ENCODE data around the gene CAMSAP2. TPM values are rescaled to one million over a fixed set of nuclear protein-coding genes. Genes with fewer than 3 reads are reported as not detected.
"Not testable (repeated sequence)": the region's sequence is repeated elsewhere in the genome, so short reads cannot be mapped to it uniquely, and the experiment has no call there.

Gene CAMSAP2
- total RNA-seq, 4 donors from 2014 or later = 9.2 to 27.5 (median 19.7) TPM

DNA sequence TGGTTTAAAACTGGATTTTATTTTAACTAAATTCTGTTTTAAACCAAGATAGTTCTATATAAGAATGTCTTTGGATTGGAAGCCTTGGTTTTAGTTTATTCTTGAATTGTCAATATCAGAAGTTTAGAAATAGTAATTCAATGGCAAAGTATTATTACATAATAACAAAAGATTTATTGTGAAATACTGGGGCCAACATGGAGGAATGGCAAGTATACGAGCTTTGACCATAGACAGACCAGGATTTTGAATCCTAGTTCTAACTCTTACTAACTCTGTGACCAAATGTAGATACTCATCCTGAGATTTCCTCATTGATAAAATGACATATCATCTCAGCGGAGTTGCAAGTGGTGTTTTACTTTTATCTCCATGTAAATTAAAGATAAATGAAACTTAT, 63.3 kb downstream of the CAMSAP2 start:
- no peaks in the 10 kb centered on the region for H3K36me3 ChIP-seq
- WGBS, 2 donors = 76 to 82% methylated on average over 2 of the region's 2 CpGs
- no peak overlapping the region for H3K4me3 ChIP-seq
- TF ChIP-seq, protein P1, sequence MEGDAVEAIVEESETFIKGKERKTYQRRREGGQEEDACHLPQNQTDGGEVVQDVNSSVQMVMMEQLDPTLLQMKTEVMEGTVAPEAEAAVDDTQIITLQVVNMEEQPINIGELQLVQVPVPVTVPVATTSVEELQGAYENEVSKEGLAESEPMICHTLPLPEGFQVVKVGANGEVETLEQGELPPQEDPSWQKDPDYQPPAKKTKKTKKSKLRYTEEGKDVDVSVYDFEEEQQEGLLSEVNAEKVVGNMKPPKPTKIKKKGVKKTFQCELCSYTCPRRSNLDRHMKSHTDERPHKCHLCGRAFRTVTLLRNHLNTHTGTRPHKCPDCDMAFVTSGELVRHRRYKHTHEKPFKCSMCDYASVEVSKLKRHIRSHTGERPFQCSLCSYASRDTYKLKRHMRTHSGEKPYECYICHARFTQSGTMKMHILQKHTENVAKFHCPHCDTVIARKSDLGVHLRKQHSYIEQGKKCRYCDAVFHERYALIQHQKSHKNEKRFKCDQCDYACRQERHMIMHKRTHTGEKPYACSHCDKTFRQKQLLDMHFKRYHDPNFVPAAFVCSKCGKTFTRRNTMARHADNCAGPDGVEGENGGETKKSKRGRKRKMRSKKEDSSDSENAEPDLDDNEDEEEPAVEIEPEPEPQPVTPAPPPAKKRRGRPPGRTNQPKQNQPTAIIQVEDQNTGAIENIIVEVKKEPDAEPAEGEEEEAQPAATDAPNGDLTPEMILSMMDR (IDR thresholded peaks at IDR 0.05) = no peak
- TF ChIP-seq POLR2A (IDR thresholded peaks at IDR 0.05) = no peak
- no peak for DNase-seq
- no peaks in the 10 kb centered on the region for H3K27me3 ChIP-seq
- intact Hi-C loops (cut with DNase I) = loop anchor here (10.0 kb wide), 1 partner anchor 177 kb away; the partner anchor contains the start of gene KIF14
- H3K27ac ChIP-seq = no peak overlapping the region
- H3K4me1 ChIP-seq = peaks cover 0 to 12% (median 0%) of the 10 kb centered on the region in 3 donors
- no peaks in the 10 kb centered on the region for H3K9me3 ChIP-seq

DNA sequence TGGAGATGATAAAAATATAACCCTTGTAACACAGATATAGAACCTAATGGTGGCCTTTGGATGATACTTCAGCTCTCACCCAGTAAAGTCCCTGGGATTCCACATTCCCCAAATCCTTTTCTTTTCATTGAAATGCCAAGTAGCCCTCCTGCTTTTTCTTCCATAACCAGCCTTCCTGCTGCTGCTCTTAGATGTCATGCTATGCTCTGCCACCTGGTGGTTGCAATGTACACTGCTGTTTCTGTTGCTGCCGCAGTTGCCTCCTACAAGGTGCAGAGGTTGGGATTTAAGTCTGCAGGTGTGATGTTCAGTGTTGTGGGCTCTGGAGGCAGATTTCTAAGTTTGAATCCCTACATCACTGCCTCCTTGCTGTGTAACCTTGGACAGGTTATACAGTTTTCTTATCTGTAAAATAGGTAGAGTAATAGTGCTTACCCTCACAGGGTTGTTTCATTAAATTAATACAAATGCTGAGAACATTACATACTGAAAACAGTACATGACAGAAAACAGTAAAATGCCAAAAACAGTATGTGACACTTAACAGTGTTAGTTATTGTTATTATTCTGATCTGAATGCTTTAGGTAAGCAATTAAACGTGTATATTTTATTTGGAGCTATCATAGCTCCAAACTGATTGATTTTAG, 64.3 kb downstream of the CAMSAP2 start:
- Histone ChIP-seq H3K27ac (no peak overlapping the region), H3K4me3 (no peak overlapping the region), H3K36me3 (peaks cover 0 to 8% (median 0%) of the 10 kb centered on the region in 3 donors), H3K9me3 (no peaks in the 10 kb centered on the region), H3K4me1 (peaks cover 0 to 12% (median 0%) of the 10 kb centered on the region in 3 donors), H3K27me3 (no peaks in the 10 kb centered on the region)
- intact Hi-C loops (cut with DNase I) = loop anchor here (10.0 kb wide), 1 partner anchor 178 kb away; the partner anchor contains the start of gene KIF14
- DNase-seq = peak; percentile 1
- WGBS, 2 donors = 32 to 40% methylated on average over 2 of the region's 2 CpGs
- TF ChIP-seq, protein P1 (IDR thresholded peaks at IDR 0.05) = peak; percentile 74 to 95 (median 94)
- no peak for TF ChIP-seq POLR2A (IDR thresholded peaks at IDR 0.05)

DNA sequence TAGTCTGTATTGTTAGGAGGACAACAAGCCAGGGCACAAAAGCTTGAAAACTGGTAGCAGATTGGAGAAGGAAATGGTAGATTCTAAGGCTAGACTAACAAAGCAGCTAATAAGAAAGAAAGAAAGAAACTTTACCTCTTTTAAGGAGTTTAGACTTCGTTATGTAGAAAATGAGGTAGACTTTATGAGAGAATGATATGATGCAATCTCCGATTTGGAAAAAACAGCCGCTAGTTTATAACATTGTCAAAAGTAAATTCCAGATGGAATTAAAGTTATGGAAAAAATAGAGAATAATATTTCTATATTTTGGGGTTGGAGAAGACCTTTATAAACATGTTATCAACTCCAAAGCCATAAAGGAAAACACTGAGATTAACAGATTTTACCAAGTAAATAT, 67.0 kb downstream of the CAMSAP2 start:
- no peak for TF ChIP-seq POLR2A (IDR thresholded peaks at IDR 0.05)
- DNase-seq = no peak
- Histone ChIP-seq H3K9me3 (no peaks in the 10 kb centered on the region), H3K27ac (no peak overlapping the region), H3K27me3 (no peaks in the 10 kb centered on the region), H3K4me3 (no peak overlapping the region), H3K36me3 (peaks cover 0 to 35% (median 0%) of the 10 kb centered on the region in 3 donors), H3K4me1 (peaks cover 0 to 12% (median 0%) of the 10 kb centered on the region in 3 donors)
- intact Hi-C loops (cut with DNase I) = loop anchor here (10.0 kb wide), 1 partner anchor 181 kb away; the partner anchor contains the start of gene KIF14
- WGBS, 2 donors = 83 to 88% methylated on average over 3 of the region's 3 CpGs

DNA sequence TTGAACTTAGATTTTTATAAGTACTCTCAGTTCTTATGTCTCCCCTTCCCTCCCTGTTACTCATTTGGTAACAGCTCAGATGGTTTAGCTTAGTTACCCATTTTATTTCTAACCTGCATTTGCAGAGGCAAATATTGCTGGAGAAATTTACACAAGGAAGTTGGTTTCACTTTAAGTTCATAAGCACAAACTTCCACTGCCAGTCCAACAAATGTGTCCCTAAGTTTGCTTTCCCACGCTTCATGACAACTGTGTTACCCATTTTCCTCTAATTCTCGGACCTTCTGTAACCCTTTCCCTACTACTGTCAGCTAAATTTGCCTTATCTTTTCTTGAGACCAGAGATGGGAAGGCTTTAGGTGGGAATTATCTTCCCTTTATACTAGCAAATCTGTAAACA, 70.2 kb downstream of the CAMSAP2 start:
- H3K27ac ChIP-seq = no peak overlapping the region
- no peaks in the 10 kb centered on the region for H3K4me1 ChIP-seq
- WGBS, 2 donors = 75 to 82% methylated on average over 2 of the region's 2 CpGs
- no peaks in the 10 kb centered on the region for H3K27me3 ChIP-seq
- no peak for DNase-seq
- no peak for TF ChIP-seq POLR2A (IDR thresholded peaks at IDR 0.05)
- TF ChIP-seq, protein P1 (IDR thresholded peaks at IDR 0.05) = no peak
- peaks cover 0 to 50% (median 0%) of the 10 kb centered on the region in 3 donors for H3K36me3 ChIP-seq
- intact Hi-C loops (cut with DNase I) = loop anchor here (10.0 kb wide), 1 partner anchor 184 kb away; the partner anchor contains the start of gene KIF14
- no peaks in the 10 kb centered on the region for H3K9me3 ChIP-seq
- no peak overlapping the region for H3K4me3 ChIP-seq

DNA sequence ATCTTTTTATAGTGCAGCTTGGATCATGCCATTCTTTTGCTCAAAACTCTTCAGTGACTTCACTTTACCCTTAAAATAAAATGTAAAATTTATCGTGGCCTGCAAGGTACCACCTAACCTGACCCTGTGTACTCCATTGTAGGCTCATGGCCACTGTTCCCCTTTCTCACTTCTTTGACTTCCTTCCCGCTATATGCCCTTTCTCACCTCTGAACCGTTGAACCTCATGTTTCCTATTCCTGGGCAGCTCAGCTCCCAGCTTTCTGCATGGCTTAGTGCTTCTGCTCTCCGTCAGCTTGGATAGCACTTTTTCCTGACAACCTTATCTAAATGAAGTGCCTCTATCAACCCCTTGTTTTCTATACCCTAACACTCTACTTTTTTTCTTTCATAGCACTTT, 73.0 kb downstream of the CAMSAP2 start:
- TF ChIP-seq, protein P1 (IDR thresholded peaks at IDR 0.05) = no peak
- TF ChIP-seq POLR2A (IDR thresholded peaks at IDR 0.05) = no peak
- 65 to 78% methylated on average over 4 of the region's 4 CpGs for WGBS, 2 donors
- intact Hi-C loops (cut with DNase I) = no loop called here

DNA sequence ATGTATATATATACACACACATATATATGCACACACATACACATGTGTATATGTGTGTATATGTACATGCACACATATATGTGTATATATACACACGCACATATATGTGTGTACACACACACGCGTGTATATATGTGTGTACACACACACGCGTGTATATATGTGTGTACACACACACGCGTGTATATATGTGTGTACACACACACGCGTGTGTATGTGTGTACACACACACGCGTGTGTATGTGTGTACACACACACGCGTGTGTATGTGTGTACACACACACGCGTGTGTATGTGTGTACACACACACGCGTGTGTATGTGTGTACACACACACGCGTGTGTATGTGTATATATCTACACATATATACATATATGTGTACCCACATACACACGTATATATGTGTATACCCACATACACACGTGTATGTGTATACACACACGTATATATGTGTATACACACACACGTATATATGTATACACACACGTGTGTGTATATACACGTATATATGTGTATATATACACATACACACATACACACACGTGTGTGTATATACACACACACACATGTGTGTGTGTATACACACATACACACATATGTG, 78.0 kb downstream of the CAMSAP2 start:
- H3K9me3 ChIP-seq; H3K27me3 ChIP-seq; intact Hi-C loops (cut with DNase I); H3K4me3 ChIP-seq; H3K4me1 ChIP-seq; H3K27ac ChIP-seq; DNase-seq: not testable (repeated sequence)
- WGBS, 2 donors = 92 to 95% methylated on average over 26 of the region's 26 CpGs
- peaks cover 0 to 39% (median 0%) of the 10 kb centered on the region in 3 donors for H3K36me3 ChIP-seq

More for the DNA sequence above, 73.0 kb downstream of the CAMSAP2 start:
- H3K4me3 ChIP-seq = no peak overlapping the region
- no peak overlapping the region for H3K27ac ChIP-seq
- peaks cover 0 to 63% (median 0%) of the 10 kb centered on the region in 3 donors for H3K36me3 ChIP-seq
- H3K9me3 ChIP-seq = no peaks in the 10 kb centered on the region
- no peak for DNase-seq
- no peaks in the 10 kb centered on the region for H3K27me3 ChIP-seq
- H3K4me1 ChIP-seq = no peaks in the 10 kb centered on the region

Measured in esophagus squamous epithelium (tissue), 5 donors.